Fibroblast of lung (primary cell): ENCODE data around the gene SEMA5B. TPM values are rescaled to one million over a fixed set of nuclear protein-coding genes. Genes with fewer than 3 reads are reported as not detected.

Experiments
- DNase-seq, 2 donors: peaks; one replicate each; pipeline versions ENCODE4 v3.0.0 to v3.0.0-alpha.2; 2010; ENCODE audit warnings: low read depth in 2 of 2
- H2AFZ ChIP-seq: 2 replicates; pipeline ENCODE4 v1.5.1; 2012; ENCODE audit warnings: low read length, control low read depth, inconsistent platforms
- H3K27ac ChIP-seq: 2 replicates; pipeline ENCODE4 v1.5.1; 2011; ENCODE audit warnings: low read length, control low read depth; ENCODE audit not compliant: insufficient read depth
- H3K27me3 ChIP-seq: 2 replicates; pipeline ENCODE4 v1.5.1; 2011; ENCODE audit warnings: mild to moderate bottlenecking, low read length; ENCODE audit not compliant: control insufficient read depth, insufficient read depth
- H3K36me3 ChIP-seq: 2 replicates; pipeline ENCODE4 v1.5.1; 2011; ENCODE audit warnings: low read length; ENCODE audit not compliant: control insufficient read depth, insufficient read depth
- H3K4me1 ChIP-seq: 2 replicates; pipeline ENCODE4 v1.5.1; 2011; ENCODE audit warnings: low read length; ENCODE audit not compliant: control insufficient read depth, insufficient read depth; ENCODE audit errors: extremely low read depth
- H3K4me2 ChIP-seq: 2 replicates; pipeline ENCODE4 v1.5.1; 2011; ENCODE audit warnings: low read length, control low read depth; ENCODE audit not compliant: insufficient read depth; ENCODE audit errors: extremely low read depth
- H3K4me3 ChIP-seq, 4 experiments: fragments of 200-600 bp in 1 of 4; sonication (generic) in 1 of 4; replicated peaks in 1 of 4; 2 replicates each; pipeline ENCODE4 v1.5.1; 2011 to 2016; ENCODE audit warnings: low read length in 4 of 4, low read depth in 3 of 4, mild to moderate bottlenecking in 3 of 4, control low read depth in 2 of 4, inconsistent platforms in 1 of 4, mixed read lengths in 1 of 4; ENCODE audit not compliant: insufficient read depth in 1 of 4; ENCODE audit errors: control extremely low read depth in 1 of 4
- H3K79me2 ChIP-seq: 2 replicates; pipeline ENCODE4 v1.5.1; 2012; ENCODE audit warnings: mild to moderate bottlenecking, low read length, inconsistent platforms; ENCODE audit not compliant: control insufficient read depth, insufficient read depth
- H3K9ac ChIP-seq: 2 replicates; pipeline ENCODE4 v1.5.1; 2011; ENCODE audit warnings: mild to moderate bottlenecking, low read length, control low read depth; ENCODE audit not compliant: insufficient read depth
- H3K9me3 ChIP-seq: 2 replicates; pipeline ENCODE4 v1.5.1; 2012; ENCODE audit warnings: low read depth, low read length; ENCODE audit not compliant: control insufficient read depth, insufficient read depth
- H4K20me1 ChIP-seq: 2 replicates; pipeline ENCODE4 v1.5.1; 2011; ENCODE audit warnings: low read length; ENCODE audit not compliant: control insufficient read depth, insufficient read depth; ENCODE audit errors: extremely low read depth
- CTCF ChIP-seq, 2 donors: IDR thresholded peaks in 1 of 2; conservative IDR thresholded peaks in 1 of 2; 1 replicate in 1 of 2; 2 replicates in 1 of 2; pipeline ENCODE4 v1.5.1; 2011 to 2012; ENCODE audit warnings: low read length in 2 of 2, control low read depth in 1 of 2, inconsistent platforms in 1 of 2, low read depth in 1 of 2, mild to moderate bottlenecking in 1 of 2
- EZH2 ChIP-seq: IDR thresholded peaks from 2 replicates; pipeline ENCODE4 v1.5.1; 2012; ENCODE audit warnings: low read length, control low read depth, mild to moderate bottlenecking; ENCODE audit errors: missing control alignments
- polyA plus RNA-seq, 2 donors: library from polyadenylated mRNA; depleted of rRNA in 1 of 2; stranded (reverse) in 1 of 2; unstranded in 1 of 2; fragments of >200 nt; gene quantifications; 2 replicates each; pipeline ENCODE4 v1.2.1, GENCODE V29; 2011 to 2012; ENCODE audit warnings: missing spikeins in 1 of 2
- total RNA-seq: library from RNA; depleted of rRNA; stranded (reverse); fragments of >200 nt; gene quantifications from 2 replicates; pipeline ENCODE4 v1.2.1, GENCODE V29; 2014

Gene SEMA5B
- total and polyA plus RNA-seq, 2 donors (not counting 1 experiment from before 2014, with no cell fraction given) = not detected

GRCh38 chr3:122989856-122990575, 37.5 kb downstream of the SEMA5B start:
- peaks cover 37% of the 10 kb centered on the region for H3K27me3 ChIP-seq

GRCh38 chr3:122988508-122988907, 39.1 kb downstream of the SEMA5B start:
- no peak overlapping the region for H3K27ac ChIP-seq
- no peaks in the 10 kb centered on the region for H3K9me3 ChIP-seq
- H3K9ac ChIP-seq = no peak overlapping the region
- no peak for DNase-seq
- TF ChIP-seq EZH2 (no peak), CTCF (conservative IDR thresholded peaks at IDR 0.05 in 1 of 2, IDR thresholded peaks at IDR 0.05 in 1 of 2; ENCODE audit: low read depth in 1 of 2, low read length in 2 of 2) (no peak)
- H2AFZ ChIP-seq = no peak overlapping the region
- H3K4me2 ChIP-seq = no peak overlapping the region
- no peaks in the 10 kb centered on the region for H3K79me2 ChIP-seq
- peaks cover 37% of the 10 kb centered on the region for H3K27me3 ChIP-seq
- H4K20me1 ChIP-seq = no peaks in the 10 kb centered on the region
- H3K4me1 ChIP-seq = no peaks in the 10 kb centered on the region
- no peak overlapping the region for H3K4me3 ChIP-seq
- H3K36me3 ChIP-seq = no peaks in the 10 kb centered on the region

More at GRCh38 chr3:122989856-122990575, 37.5 kb downstream of the SEMA5B start:
- no peak for DNase-seq
- Histone ChIP-seq H3K4me2 (no peak overlapping the region), H4K20me1 (no peaks in the 10 kb centered on the region), H3K36me3 (no peaks in the 10 kb centered on the region), H3K4me1 (no peaks in the 10 kb centered on the region), H2AFZ (no peak overlapping the region), H3K9ac (no peak overlapping the region), H3K9me3 (no peaks in the 10 kb centered on the region), H3K79me2 (no peaks in the 10 kb centered on the region), H3K27ac (no peak overlapping the region), H3K4me3 (no peak overlapping the region)
- no peak for TF ChIP-seq EZH2
- TF ChIP-seq CTCF (conservative IDR thresholded peaks at IDR 0.05 in 1 of 2, IDR thresholded peaks at IDR 0.05 in 1 of 2; ENCODE audit: low read depth in 1 of 2, low read length in 2 of 2) = no peak

GRCh38 chr3:122987736-122988319, 39.7 kb downstream of the SEMA5B start:
- no peak for DNase-seq
- Histone ChIP-seq H3K4me2 (no peak overlapping the region), H3K27me3 (peaks cover 34% of the 10 kb centered on the region), H4K20me1 (no peaks in the 10 kb centered on the region), H3K9me3 (no peaks in the 10 kb centered on the region), H3K4me1 (no peaks in the 10 kb centered on the region), H2AFZ (no peak overlapping the region), H3K79me2 (no peaks in the 10 kb centered on the region), H3K9ac (no peak overlapping the region), H3K27ac (no peak overlapping the region), H3K36me3 (no peaks in the 10 kb centered on the region), H3K4me3 (no peak overlapping the region)
- no peak for TF ChIP-seq EZH2
- no peak for TF ChIP-seq CTCF (conservative IDR thresholded peaks at IDR 0.05 in 1 of 2, IDR thresholded peaks at IDR 0.05 in 1 of 2; ENCODE audit: low read depth in 1 of 2, low read length in 2 of 2)
